Stimulated activated CD4-positive, alpha-beta T cell treated with anti-CD3 and anti-CD28 coated beads, Interleukin-4, amount 100 ng/mL, for 48 hours (primary cell): ENCODE data around the gene SMIM45.
A peak's percentile ranks its signal among the peaks of the same experiment; 100 is the strongest.

Source experiments
- DNase-seq, 2 donors: peaks; one replicate each; pipeline ENCODE4 v3.0.0-alpha.2; 2020; ENCODE audit warnings: low read depth in 2 of 2

The SMIM45 gene

DNA sequence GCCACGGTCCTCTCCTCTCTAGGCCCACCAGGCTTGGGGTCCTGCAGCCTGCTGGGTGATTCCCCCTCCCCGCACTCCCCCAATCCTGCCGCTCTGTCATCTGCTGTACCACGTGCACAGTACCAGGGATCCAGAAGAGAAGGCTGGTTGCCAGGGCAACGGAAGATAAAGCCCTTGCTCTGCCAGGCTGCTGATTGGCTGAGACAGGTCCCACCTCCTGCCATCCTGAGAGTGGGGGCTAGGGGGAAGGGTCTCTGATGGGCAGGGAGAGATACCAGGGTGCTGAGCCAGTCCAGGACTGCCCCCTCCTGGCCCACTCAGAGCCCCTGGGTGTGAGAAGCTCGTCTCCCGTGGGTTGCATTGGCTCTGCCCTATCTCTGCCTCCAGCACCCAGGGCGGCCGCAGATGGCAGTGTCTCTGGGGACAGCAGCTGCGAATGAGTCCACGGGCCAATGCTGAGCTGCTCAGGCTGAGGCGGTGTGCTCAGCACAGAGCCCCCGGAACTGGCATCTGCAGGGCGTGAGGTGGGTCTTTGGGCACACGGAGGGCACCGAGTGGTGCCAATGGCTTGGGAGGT is at the start of gene SMIM45:
SMIM45 (plus strand) TSS at position 253 of the 577 bp plus-strand sequence.
- DNase-seq = no peak

DNA sequence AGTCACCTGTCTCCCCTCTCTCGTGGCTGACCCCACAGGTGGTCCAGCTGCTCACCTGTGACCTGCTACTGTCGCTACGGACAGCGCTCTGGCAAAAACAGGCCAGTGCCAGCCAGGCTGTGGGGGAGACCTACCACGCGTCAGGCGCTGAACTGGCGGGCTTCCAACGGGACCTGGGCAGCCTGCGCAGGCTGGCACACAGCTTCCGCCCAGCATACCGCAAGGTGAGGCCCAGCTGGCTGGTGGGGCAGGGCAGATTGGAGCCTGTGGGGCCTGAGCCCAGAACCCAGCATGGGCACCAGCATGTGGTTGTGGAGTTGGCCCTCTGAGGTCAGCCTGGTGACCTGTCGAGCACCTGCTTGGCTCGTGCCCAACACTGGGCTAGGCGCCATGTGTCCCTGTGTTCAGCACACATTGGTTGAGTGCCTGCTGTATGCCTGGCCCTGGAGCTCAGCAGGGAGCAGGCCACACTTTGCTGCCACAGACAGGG is 49.0 kb upstream of the SMIM45 start:
- DNase-seq = no peak

DNA sequence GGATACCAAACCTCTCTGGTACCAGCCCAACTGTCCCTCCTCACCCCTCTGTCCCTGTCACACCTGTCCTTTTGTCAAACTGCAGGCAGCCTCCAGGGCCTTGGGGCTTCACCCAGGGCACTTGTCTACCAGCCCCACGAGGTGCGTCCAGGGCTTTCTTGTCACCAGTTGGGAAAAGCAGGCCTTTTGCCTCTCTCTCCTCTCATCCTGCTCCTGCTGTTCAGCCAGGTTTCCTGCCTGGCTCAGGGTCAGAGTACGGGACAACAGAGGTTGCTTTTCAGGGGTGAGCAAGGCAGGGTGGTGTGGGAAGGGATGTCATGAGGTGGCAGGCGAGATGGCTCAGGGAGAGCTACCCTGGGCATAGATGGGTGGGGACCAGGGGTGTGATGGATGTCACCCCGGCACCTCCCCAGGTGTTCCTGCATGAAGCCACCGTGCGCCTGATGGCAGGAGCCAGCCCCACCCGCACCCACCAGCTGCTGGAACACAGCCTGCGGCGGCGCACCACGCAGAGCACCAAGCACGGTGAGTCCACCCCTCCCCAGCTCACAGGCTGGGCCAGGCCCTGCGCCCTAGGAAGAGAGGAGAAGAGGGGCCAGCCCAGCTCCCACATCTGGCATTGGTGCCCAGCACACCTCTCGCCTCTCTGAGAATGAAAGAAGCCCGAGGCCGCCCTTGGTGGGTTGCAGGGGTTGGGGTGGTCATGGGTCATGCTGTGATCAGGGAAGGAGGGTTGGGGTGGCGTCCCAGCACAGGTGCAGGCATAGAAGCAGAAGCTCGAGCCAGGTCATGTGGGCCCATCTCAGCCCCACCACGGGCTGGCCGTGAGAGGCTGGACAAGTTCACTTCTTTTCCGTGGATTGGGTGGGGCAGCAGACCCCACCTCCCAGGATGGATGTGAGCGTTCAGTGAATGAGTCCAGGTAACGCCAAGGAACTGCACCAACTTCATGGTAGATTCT is 47.2 kb upstream of the SMIM45 start:
- no peak for DNase-seq

DNA sequence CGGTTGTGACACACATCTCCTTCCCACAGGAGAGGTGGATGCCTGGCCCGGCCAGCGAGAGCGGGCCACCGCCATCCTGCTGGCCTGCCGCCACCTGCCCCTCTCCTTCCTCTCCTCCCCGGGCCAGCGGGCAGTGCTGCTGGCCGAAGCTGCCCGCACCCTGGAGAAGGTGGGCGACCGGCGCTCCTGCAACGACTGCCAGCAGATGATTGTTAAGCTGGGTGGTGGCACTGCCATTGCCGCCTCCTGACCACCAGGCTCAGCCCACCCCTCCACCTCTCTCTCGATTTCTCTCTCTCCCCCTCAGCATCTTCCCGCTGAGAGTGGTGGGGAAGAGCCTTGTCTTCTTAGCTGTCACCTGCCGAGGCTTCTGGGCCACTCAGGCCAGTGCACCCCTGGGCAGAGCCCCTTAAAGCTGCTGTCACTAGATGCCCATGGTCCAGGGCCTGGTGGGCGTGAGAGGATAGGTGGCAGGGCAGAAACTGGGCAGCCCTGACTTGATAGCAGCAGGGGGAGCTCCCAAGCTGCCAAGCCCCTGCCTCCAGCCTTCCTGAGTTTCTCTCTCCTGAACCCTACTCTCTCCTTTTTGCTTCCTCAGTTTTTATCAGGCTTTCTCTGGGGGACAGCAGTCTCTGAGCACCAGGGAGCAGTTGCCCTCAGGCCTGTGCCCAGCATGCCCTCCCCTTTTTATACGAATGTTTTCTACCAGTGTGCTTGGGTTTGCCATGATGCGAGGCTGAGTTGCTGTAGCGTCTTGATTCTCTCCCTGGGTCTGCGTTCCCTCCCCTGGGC is 46.3 kb upstream of the SMIM45 start:
- no peak for DNase-seq

DNA sequence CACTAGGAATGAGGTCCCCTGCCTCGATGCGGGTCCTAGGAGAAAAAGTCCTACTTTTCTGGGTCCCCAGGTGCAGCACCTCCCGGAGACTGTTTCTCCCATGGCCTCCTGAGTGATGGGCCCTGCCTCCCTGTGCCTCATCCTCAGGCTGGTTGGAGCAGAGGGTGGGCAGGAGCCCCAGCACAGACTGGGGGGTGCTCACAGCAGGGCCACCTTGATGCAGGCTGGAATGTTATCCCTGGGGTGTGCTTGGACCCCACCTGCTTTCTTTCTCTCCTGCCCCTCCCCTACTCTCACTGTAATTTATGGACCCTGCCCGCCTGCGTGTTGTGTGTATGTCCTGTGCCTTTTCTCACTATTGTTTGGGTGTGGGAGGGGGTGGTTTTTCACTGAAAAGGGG is 45.1 kb upstream of the SMIM45 start:
- no peak for DNase-seq

DNA sequence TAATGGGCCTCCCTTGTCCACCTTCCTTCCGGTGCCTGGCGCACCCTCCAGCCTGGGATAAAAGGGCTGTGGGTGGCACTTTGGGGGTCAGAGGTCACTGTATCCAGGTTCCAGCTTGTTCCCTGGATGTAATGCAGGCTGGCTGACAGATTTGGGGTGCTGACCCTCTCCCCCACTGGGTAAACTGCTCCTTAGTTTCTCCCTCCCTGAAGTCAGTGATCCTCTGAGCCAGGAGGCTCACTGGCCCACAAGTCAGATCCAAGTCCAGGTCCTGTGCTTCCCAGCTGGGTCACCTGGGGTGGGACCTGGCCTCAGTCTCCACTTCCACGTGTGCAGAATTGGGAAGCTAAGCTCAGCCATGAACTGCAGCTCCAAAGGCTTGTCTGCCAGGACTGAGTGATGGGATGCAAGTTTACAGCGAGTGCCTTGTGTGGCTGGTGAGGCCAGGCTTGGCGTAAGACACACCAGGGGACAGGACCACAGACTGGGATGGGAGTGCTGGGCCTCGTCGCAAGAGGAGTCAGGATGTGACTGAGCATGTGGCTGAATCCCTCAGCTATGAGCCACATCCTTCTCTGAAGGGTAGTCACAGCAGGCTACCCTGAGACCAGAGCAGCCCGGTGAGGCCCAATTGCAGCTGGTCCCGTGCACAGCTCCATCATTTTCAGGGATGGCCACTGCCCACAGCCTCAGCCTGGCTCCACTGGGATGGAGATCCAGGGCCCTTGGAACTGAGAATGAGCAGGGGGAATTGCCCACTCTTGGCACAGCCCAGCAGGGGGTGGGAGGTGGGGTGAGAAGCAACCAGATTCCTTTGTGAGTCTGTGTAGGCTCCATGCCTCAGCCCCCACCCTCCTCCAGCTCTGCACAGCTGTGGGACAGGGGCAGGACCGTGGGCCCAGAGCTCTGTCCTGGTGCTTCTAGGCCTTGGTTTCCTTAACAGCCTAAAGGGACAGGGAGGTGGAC is 44.2 kb upstream of the SMIM45 start:
- no peak for DNase-seq

DNA sequence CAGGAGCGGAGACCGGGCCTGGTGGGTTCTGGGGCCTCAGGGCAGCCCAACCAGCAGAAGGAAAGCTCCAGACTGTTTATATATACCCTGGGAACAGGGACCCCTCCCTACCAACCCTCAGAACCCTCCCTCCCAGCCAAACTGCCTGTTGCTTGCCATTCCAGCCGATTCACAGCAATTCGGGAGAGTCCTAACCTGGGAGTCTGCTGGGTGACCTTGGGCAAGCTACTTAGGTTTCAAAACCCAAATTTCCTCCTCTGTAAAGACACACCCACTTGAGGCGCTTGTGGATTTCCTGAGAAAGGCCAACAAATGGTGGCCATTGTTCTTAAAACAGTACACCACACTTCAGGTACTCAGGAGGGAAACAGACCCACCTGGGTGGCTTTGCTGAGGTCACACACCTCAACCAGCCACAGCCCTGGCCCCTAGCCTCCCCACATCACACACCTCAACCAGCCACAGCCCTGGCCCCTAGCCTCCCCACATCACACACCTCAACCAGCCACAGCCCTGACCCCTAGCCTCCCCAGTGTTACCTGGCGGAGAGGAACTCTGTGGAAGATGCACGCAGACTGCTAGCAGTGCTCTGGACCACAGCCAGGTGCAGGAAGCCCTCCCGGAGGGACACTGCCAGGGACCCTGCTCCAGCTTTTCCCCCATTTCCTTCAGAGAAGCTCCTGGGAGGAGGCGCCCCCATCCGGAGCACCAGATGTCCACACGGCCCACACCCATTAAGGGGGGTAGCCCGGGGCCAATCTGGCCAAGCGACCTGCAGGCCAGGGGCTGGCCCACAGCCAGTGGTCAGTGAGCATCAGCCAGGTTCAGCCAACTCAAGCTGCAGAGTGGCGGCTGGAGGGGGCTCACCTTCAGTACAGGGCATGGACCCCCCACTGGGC is 43.3 kb upstream of the SMIM45 start:
- no peak for DNase-seq

DNA sequence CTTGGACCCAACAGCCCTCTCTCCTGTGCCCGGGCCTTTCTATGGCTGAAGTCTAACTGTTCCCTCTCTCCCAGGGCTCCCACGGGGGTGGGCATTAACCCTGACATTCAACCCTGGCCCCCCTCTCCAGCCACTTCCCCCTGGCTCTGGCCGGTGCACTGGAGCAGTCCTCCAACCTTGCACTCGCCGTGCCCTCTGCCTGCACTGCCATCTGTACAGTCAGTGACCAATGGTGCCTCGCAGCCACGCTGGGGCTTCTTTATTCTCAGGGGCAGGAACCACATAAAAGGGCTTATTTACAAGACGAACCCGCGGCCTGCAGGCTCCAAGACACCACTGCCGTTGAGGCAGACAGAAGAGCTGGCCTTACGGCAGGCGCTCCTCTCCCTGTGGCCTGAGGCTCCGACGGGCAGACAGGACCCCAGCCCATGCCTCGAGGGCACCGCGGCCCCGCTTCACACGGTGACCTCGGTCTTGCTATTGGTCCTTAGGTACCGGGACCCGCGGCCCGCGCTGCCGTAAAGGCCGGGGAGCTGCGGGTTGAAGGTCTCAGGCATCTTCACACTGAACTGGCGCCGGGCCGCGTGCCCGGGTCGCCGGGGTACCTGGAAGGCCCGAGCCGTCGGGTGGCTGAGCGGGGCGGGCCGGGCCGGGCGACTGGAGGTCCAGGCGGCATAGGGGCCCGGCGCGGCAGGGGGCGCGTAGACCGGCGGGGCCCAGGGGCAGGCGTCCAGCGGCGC is 42.5 kb upstream of the SMIM45 start:
- no peak for DNase-seq

DNA sequence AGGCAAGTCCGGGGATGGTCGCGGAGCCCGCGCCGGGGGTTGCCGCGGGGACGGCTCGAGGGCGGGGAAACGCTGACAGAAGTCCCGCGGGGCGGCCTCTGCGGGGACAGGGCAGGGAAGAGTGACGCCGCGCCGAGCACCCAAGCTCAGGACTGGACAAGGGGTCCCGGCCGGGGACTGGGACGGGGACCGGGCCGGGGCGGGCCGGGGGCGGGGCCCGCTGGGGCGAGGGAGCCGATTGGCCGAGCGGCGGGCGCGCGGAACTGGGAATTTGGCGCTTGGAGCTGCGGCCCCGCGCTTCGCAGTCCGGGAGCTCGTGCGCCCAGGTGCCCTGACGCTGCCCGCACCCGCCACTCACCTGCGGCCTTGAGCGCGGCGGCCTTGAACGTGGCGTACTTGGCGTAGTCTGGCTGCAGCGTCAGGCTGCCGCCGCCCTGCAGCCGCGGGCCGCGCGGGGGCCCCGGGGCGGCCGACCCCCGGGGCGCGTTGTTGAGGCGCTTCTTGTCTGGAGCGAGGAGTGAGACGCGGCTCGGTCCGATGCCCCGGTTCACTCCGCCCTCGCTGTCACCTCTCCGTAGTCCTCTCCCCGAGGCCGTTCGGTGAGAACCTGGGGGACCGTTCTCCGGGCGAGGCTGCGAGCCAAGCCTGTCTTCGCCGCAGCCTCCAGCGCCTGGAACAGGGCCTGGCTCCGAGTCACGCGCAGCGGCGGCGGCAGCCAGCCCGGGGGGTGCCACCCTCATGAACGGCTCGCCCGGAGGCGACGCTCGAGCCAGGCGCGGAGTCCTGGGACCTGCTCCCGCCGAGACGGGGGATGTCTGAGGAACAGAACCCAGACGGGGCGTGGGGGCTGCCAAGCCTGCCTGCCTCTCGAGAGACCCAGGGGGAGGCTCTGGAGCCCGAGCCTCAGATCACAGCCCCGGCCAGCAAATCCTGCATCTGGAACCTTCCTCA is 41.6 kb upstream of the SMIM45 start:
- DNase-seq = no peak

DNA sequence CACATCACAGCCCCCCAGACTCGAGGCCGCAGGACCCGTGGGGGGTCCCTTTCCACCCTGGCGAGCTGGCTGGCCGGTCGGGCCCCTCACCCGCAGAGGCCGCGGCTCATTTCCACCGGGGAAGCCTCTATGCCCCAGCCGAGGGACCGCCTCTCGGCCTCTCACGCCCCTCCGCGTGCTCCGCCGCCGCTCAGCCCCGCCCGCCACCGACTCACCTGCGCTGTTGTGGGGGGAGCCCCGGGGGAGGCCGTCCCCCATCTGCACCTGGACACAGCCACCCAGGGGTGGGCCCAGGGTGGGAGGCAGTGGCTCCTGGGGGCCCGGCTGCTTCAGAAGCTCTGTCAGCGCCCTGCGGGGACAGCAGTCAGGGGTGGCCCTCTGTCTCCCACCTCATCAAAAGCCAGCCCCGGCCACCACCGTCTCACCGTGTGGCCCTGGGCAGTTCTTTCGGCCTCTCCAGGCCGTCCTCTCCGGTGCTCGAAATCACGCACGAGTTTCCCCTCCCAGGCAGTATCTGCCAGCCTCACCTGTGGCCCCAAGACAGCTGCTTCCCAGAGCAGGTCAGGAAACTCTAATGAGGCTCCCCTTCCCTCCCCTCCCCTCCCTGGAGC is 40.8 kb upstream of the SMIM45 start:
- no peak for DNase-seq

DNA sequence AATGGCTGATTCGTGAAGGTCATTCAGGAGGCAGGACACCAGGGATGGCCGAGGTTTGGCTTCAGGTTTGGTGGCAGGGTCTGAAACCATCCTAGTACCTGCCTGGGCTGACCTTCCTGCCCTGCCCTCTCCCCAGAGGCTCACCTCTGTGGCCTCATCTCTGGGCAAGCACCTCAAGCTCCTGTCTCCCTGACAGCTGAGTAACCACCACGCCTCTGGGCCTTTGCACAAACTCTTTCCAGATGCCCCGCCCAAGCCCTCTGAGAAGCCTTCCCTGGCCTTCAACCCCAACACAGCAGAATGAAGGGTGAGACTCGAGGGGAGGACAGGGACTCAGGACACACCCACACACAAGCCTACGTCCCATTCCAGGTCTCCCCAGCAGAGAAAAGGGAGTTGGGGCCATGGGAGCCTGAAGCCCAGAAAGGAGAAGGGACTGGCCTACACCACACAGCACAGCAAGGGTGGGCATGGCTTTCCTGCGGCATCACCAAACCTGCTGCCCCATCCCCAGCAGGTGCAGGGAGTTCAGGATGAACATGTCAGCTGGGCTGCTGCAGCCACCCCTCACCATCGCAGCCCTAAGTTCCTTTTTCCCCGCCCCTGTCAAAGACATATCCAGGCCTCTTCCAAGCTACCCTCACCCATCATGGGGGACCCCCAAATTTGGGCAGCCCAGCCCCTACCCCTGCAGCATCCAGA is 39.5 kb upstream of the SMIM45 start:
- no peak for DNase-seq

DNA sequence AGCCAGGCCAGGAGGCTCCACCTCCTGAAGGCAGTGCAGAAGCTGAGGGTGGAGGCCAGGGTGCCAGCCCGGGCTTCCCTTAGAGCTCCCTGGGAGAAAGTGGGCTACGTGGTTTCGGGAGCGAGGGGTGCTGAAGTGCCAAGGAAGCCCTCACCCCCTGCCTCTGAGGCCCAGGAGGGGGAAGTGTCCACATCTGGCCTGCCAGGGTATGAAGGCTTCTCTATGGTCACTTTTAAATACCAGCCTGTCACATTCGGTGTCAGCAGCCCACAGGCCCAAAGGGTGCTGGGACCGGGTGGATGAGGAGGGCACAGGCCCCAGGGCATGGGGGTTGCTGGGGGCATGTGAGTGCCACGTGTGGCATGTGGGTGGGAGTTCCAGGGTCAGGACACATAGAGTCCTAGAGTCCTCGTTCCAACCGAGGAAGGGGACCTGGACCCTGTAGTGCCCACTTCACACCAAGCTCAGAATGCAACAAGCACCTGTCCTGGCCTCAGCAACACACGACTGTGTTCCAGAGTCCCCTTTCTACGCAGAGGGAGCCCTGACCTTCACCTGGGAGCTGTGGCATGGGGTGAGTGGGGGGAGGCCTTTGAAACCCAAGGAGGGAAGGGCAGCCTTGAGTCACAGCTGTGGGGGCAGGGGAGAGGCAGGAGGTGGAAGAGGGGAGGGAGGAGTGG is 38.8 kb upstream of the SMIM45 start:
- no peak for DNase-seq

DNA sequence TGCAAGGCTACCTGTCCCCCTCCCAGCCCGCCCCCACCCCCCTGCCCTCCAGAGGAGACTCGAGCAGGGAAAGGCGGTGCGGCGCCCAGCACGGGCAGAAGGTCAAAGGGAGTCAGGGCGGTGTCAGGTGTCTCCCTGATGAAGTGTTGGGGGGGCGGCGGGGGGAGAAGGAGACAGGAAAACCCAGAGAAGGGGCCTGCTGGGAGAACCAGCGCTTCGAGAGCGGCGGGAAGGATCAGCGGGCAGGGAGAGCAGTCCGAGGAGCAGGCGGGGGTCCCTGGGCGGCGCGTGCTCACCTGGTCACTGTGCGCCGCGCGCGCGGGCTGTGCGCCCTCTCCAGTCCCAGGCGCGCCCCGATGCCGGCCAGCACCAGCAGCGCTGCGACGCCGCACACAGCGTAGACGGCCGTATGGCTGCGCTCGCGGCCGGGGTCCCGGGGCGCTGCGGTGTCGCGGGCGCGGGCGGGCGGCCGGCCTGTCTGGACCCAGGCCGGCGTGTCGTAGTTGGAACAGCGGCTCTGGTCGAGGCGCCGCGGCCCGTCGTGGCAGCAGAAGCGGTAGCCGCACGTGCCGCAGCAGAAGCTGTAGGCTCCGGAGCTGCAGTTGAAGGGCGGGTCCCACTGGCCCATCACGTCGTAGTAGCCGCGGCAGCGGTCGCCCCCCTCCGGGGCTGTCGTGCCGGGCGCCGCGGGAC is 38.0 kb upstream of the SMIM45 start:
- no peak for DNase-seq

DNA sequence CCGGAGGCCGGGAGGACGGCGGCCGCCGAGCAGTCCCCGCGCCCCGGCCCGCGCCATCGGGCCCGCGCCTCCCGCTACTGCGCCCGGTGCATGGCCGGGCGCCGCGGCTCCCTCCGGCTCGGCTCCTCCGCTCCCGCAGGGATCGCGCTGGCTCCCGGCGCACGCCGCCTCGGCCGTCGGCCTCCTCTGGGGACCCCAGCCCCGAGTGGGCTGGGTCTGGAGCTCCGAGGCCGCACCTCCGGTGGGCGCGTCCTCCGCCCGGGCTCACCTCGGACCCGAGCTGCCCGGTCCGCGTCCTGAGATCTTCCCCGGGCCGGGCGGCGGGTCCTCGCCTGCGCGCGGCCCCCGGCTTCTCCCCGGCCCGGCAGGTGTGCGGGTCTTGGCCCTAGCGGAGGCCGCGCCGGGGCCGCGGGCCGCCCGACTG is 37.3 kb upstream of the SMIM45 start:
- DNase-seq = no peak

DNA sequence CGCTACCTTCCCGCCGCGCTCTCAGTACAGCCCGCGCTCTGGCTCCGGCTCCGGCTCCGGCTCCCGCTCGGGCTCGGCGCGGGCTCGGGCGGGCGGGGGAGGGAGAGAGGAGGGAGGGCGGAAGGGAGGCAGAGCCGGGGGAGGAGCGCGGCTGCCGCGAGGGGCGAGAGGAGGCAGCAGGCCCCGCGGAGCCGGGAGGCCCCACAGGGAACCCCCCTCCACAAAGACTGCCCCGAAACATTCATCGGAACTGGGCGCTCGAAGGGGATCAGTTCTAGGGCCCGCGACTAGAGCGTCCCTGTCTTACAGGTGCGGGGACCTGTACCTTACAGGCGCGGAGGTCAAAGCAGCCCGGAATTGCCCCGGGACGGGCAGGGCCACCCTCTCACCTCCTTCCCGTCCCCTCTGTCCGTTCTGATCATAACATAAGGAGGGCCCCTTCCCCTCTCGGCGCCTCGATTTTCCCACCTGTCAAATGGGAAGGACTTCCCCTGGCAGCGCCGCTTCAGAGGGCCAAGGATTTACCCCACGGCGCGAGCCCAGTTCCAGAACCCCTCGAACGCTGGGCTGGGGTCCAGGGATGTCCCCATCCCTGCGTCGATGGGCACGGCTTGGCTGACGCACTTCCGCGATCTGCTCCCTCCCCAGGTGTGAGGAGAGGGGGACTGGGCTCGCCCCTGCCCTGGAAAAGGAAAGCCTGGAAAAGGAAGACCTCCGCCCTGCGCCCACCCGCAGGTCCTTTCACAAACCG is 36.7 kb upstream of the SMIM45 start, which contains the start of gene SHISA8:
SHISA8 (minus strand) TSS at position 40 of the 751 bp plus-strand sequence. CDS start 407 bp downstream, outside the sequence.
- peak; percentile 36 to 52 for DNase-seq
